ENCODE results near the gene SYNGR4.

- TF ChIP-seq POLR2A (IDR thresholded peaks at IDR 0.05; ENCODE audit: low read length) (no peak), GATA1 (IDR thresholded peaks at IDR 0.05; ENCODE audit: low read depth, low read length) (no peak)
These were observed 3.7 kb downstream of the SYNGR4 start for GRCh38 chr19:48367855-48368254.

Data from erythroblast (primary cell).